T-helper 9 cell (primary cell): Measurements from ENCODE around the gene SBK2.
"Not testable (repeated sequence)": the region's sequence is repeated elsewhere in the genome, so short reads cannot be mapped to it uniquely, and the experiment has no call there.

Experiments used
- DNase-seq: peaks from one replicate; pipeline ENCODE4 v3.0.0-alpha.2; 2020

The SBK2 gene

DNA sequence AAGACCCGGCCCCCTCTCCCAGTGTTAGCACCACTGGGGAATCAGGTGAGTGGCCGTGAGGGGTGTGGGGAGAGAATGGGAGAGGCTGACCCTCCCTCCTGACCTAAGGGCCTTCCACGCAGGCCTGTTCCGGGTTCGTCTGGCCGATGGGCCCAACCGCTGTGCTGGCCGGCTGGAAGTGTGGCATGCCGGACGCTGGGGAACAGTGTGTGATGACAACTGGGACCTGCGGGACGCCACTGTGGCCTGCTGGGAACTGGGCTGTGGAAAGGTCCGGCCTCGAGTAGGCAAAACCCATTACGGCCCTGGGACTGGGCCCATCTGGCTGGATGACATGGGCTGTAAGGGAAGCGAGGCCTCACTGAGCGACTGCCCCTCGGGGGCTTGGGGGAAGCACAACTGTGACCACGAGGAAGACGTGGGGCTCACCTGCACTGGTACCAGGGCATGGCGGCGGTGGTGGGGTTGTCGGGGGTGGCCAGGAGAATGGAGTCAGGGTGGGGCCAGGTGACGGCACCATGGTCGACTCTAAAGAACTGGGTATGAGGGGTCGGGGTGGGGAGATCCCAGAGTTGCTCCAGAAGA lies 36.5 kb downstream of the SBK2 start:
- DNase-seq: no peak

DNA sequence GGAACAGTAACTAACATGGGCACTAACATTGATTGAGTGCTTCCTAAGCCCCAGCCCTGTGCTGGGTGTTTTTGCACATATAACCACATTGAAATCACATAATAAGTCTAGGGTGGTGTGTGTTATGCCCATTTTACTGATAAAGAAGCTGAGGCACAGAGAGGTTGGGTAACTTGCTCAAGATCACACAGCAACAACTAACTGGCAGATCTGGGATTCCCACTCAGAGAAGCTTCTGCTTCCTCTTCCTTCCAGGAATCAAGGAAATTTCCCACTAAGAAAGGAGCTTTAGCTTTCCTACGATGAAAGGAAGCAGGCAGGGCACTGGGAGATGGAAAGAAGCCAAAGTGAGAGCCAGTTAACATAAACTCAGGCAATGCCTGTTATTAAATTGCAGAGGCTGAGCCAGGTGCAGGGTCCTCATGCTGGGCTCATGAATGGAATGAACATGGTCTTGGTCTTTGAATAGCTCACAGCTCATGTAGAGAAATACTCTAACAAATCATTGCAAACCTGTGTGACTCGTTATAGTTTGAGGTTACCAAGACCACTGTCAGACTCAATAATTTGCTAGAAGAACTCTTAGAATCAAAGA lies 38.6 kb downstream of the SBK2 start:
- DNase-seq: no peak

DNA sequence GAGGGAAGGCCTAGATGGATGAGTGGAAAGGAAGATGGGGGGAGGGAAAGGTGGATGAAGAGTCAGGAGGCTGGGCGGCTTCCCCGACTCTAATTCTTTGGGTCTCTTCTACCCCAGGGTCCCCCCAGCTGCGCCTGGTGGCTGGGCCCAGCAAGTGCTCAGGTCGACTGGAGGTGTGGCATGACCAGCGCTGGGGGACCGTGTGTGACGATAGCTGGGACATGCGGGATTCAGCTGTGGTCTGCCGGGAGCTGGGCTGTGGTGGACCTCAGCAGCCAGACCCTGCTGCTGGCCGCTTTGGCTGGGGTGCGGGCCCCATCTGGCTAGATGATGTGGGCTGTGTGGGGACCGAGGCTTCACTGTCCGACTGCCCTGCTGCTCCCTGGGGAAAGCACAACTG lies 39.2 kb downstream of the SBK2 start:
- no peak for DNase-seq

DNA sequence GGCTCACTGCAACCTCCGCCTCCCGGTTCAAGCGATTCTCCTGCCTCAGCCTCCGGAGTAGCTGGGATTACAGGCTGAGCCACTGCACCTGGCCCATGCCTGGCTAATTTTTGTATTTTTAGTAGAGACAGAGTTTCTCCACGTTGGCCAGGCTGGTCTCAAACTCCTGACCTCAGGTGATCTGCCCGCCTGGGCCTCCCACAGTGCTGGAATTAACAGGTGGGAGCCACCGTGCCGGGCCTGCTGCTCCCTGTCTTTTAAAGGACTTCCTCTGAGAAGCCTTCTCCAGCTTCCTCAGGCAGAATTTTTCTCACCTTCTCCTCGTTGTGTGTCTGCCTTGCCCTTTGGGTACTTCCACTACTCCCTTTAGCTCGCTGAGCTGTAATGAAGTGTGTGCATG lies 40.1 kb downstream of the SBK2 start:
- DNase-seq: not testable (repeated sequence)

DNA sequence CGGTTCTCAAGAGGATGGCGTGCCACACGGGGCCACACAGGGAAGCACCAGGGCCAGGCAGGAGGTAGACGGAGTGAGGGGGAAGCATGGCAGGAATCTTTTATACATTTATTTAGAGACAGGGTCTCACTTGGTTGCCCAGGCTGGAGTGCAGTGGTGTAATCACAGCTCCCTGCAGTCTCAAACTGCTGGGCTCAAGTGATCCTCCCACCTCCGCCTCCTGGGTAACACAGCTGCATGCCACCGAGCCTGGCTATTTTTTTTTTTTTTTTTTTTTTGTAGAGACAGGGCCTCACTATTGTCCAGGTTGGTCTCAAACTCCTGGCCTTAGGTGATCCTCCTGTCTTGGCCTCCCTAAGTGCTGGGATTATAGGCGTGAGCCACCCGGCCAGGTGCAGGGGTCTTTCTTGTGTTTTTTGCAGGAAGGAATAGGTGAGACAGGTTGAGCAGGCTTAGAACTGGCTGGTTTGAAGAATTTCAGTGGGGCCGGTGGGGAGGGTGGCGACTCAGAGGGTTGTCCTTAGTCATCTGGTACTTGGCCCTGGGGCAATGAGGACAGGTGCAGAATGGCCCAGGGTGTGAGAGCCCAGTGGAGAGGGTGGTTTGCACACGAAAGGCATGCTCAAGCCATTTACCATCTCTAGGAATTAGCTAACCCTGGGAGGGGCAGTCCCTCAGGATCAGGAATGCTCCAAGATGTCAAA lies 41.1 kb downstream of the SBK2 start:
- DNase-seq: no peak

DNA sequence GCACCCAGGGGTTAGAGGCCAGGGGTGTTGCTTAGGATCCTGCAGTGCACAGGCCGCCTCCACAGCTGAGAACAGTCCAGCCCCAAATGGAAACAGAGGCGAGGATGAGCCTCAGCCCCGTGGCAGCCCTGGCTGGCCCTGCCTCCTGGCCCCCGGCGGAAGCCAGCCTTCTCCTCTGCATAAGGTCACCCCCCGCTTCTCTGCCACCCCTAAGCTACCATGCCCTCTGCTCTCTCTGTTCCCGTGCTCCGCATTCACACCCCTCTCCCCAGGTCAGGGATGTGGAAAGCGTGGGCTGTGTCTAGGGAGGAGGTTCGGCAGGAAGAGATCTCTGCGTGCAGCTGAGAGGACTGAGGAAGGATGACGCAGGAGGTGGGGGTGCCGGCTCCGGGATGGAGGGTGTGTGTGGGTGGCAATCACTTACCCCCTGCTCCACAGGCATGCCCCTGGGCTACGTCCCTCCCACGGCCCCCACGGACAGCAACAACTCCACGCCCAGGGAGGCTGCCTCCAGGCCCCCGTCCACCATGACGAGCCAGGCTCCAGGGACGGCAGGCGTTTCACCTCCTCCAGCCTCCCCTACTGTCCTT lies 42.7 kb downstream of the SBK2 start:
- DNase-seq: no peak

DNA sequence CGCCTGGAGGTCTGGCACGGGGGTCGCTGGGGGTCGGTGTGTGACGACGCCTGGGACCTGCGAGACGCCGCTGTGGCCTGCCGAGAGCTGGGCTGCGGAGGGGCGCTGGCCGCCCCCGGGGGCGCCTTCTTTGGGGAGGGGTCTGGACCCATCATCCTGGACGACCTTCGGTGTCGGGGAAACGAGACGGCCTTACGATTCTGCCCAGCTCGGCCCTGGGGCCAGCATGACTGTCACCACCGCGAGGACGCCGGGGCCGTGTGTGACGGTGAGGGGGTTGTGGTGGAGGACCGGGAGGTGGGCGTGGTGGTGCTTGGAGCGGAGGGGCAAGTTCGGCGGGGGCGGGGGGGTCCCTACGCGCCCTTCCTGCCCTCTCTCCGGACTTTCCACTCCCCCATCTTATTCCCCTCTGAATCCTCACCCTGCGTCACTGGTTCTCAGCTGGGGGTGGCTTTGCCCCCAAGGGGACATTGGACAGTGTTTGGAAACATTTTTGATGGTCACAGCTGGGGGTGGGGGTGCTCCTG lies 43.2 kb downstream of the SBK2 start:
- DNase-seq: no peak

DNA sequence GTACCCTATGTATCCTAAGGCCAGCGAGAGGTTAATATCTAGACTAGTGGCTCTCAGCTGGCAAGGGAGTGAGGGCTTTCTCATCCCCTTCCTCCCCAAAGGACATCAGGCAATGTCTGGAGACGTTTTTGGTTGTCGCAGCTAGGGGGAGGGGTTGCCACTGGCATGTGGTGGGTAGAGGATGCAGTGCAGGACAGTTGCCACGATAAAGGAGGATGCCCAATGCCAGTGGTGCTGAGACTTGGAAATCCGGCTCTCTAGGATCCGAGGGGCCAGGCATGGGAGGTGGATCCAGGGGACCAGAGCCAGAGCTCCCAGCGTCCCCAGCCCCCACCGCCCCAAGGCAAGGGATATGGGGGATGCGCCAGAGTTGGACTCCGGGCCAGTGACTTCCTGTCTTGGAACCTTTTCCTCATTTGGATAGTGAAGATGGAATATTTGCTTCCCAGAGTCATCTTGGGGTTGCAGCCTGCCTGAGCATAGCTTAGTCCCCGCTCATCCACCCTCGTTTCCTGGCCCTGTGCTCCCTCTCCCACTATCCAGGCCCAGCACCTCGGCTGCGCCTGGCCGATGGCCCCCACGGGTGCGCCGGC lies 43.8 kb downstream of the SBK2 start:
- DNase-seq: no peak

DNA sequence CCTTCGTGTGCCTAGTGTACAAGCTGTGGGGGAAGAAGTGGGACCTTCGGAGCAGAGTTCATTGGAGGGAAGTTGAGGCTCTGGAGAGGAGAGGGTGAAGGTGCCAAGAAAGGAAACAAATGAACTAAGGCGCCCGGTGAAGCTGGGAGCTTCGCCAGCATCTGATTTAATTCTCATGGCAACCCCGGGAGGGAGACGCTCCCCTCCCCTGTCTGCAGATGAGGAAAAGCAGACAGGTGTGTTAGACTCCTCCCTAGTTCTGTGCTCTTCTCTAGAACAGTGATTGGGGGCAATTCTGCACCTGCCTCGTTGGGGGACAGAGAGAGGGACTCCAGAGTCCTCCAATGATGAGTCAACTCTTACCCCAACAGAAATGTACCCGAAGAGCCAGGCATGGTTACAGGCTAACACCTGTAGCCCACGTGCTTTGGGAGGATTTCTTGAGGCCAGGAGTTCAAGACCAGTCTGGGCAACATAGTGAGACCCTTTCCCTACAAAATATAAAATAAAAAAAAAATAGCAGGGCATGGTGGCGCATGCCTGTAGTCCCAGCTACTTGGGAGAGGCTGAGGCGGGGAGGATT lies 44.5 kb downstream of the SBK2 start:
- no peak for DNase-seq

DNA sequence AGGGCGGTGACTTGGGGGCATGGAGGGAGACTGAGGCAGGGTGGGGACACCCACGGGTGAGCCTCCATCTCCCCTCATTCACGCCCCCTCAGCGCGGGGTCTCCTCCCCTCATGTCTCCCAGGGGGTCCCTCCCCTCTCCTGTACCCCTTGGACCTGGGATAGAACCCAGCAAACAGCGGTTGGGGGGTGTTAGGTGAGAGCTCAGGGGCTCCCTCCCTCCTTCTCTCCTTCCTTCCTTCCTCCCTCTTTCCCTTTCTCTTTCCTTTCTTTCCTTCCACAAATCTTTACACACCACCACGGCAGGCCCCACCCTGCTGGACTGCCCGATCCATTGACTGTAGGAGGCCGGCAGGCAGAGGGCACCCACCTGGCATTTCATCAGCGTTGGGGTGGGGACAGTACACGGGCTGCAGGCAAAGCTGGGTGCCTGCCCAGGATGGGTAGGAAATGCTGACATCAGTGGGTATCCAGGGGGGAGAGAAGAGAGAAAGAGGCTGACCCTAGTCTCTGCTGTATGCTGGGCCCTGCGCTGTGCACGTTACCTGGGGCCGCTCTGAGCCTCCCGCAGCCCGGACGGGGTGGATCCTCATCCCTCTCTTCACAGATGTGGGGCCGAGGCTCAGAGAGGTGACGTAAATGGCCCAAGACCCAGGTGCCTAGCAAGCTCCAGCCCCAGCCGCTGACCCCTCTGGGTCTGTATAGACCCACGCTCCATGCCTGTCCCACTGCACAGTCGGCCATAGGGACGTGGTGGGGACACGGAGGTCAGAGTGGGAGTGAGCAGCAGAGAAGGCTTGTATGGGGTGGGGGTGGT lies 45.2 kb downstream of the SBK2 start:
- no peak for DNase-seq

DNA sequence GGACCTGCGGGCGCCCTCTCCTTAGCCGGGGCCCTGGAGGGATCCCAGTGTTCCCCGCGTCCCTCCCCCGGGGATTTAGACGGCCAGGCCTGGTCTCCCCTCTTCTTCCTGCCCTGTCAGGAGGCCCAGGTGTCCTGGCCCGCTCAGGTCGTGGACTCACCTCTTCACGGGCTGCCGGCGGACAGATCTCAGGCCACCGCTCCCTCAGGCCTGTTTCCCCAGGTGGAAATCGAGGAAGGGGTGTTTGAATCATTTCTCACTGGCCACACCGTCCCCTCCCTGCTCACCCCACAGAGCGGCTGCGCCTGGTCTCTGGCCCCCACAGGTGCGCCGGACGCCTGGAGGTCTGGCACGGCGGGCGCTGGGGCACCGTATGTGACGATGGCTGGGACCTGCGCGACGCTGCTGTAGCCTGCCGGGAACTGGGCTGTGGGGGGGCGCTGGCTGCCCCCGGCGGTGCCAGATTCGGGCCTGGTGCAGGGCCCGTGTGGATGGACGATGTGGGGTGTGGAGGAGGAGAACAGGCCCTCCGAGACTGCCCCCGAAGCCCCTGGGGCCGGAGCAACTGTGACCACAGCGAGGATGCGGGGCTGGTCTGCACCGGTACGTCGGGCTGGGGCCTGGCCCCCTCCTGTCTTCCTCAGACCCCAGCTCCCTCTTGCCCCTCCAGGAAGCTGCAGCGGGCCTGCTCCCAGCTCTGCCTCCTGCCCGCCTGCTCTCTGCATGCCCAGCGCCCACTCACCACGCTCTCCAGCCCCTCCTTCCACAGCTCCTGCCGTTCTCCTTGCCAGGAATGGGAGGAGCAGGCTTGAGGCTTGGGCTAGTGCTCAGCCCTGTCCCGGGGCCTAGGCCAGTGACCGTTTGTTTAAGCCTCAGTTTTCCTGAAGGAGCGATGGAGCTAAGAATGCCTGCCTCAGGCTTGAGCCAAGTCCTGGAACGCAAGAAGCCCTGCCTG lies 46.2 kb downstream of the SBK2 start:
- DNase-seq: no peak

DNA sequence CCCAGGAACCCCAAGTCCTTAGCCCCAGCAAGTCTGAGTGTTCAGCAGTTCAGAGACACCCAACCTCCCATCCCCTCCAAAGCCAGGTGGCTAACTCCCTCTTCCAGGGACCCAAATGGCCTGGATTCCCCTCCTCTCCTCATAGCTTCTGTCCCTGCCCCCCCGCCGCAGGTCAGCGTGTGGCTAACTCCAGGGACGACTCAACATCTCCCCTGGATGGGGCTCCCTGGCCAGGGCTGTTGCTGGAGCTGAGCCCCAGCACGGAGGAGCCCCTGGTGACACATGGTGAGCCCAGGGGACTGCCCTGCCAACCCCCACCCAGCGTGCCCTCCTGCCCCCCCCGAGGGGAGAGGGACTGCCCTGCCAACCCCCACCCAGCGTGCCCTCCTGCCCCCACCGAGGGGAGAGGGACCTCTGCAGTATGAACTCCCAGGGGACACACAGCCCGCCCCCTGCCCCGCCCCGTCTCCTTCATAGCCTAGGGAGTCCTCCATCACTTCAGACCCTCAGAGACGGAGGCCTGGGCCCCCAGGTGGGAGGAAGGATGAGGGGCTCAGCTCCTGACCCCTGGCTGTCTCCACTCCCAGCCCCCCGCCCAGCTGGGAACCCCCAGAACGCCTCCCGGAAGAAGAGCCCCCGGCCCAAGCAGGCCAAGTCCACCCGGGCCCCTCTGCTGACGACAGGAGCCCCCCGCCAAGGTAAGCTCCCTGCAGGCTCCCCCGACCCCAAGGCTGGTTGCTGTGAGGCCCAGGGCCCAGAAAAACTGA lies 47.0 kb downstream of the SBK2 start:
- no peak for DNase-seq

DNA sequence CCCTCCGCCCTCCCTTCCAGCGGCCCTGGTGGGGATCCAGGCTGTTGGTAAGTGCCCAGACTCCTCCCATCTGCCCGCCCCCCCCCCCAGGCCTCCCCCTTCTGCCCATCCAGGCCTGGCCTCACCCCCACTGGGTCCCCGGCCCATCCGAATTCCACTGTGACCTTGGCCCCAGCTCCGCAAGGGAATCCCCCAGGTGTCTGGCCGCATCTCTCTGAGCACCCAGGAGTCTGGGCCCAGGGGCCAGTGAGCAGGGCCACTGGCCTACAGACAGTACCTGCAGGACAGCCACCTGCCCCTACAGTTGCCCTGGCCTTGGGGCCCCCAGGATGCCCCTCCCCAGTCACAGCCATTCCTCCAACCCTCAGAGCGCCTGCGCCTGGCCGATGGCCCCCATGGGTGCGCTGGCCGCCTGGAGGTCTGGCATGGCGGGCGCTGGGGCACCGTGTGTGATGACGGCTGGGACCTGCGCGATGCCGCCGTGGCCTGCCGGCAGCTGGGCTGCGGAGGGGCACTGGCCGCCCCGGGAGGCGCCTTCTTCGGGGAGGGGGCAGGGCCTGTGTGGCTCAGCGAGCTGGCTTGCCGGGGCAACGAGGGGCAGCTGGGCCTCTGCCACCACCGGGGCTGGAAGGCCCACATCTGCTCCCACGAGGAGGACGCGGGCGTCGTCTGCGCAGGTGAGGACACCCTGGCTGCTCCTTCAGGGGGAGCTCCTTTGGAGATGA lies 47.8 kb downstream of the SBK2 start:
- DNase-seq: no peak

DNA sequence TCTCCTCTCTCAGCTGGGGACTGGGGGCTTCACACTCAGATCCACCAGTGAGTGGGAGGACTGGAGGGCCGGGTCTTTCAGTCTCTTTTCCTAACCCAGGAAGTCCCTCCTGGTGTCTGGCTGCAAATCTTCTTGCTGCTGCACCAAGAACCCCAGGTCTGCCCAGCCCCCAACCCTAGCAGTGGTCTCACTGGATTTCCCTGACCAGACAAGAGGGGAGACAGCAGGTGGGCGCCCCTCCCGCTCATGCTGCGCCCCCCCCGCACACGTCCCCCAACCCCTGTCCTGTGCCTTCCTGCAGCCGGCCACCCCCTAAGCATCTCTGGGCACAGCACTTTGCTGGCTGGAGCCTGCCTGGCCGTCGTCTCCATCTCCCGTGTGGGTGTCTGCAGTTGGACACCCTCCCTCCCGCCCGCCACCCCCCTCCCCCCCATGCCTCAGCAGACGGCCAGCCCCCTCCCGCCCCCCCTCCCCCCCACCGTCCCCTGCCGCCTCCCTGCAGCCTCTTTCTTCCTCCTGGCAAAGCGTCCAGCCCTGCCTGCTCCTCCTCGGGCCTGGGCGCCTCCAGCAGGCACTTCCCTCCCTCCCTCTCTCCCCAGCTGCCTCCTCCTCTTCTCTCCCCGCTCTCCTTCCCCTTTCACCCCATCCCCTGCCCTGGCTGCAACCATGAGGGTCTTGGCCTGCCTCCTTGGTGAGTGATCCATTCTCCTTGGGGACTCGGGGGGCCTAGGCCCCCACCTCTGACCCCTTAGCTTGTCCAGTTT lies 48.8 kb downstream of the SBK2 start, which contains the start of gene SSC5D:
Gene SSC5D (plus strand): TSS at position 513 of the 764 bp plus-strand sequence. CDS start 154 bp downstream, at position 667.
- DNase-seq: no peak

DNA sequence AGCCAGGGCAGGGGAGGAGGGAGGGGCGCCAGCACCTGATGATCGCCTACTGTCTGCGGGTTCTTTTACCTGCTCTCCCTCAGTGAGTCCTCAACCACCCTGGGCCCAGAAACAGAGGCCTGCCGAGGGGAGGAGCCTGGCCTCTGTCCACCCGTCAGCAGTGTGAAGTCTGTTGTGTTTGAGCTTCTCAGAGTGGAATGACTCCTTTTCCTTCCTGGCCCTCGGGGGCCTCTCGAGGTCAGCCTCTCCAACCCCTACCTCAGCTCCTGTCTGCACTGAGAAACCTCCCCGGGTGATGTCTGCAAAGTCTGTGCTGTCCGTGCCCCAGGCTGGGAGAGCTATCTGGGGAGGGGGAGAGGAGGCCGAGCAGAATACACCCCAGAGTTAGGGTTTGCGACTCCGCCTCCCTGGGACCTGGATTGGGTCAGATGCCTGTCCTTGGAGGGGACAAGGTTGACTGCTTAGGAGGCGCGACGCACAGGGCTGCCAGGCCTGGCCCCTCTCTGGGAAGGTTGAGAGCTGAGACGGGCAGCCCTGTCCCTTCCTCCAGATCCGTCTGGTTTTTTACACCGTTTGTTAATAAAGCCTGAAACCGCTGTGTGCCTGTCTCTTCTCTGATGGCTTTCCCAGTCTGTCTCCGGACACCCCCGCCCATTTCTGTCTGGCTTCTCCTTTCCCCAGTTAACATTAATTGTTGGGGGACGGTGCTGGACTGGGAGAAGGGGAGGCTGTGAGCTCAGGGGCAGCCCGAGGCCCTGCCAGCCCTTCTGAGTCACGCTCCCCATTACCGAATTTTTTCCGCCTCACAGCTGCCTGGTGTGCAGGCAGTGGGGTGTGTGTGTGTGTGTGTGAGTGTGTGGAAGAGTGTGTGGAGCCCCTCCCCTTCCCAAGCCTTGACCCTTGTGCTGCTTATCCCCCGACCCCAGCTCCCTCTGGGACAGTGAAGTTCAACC lies 49.7 kb downstream of the SBK2 start:
- no peak for DNase-seq

DNA sequence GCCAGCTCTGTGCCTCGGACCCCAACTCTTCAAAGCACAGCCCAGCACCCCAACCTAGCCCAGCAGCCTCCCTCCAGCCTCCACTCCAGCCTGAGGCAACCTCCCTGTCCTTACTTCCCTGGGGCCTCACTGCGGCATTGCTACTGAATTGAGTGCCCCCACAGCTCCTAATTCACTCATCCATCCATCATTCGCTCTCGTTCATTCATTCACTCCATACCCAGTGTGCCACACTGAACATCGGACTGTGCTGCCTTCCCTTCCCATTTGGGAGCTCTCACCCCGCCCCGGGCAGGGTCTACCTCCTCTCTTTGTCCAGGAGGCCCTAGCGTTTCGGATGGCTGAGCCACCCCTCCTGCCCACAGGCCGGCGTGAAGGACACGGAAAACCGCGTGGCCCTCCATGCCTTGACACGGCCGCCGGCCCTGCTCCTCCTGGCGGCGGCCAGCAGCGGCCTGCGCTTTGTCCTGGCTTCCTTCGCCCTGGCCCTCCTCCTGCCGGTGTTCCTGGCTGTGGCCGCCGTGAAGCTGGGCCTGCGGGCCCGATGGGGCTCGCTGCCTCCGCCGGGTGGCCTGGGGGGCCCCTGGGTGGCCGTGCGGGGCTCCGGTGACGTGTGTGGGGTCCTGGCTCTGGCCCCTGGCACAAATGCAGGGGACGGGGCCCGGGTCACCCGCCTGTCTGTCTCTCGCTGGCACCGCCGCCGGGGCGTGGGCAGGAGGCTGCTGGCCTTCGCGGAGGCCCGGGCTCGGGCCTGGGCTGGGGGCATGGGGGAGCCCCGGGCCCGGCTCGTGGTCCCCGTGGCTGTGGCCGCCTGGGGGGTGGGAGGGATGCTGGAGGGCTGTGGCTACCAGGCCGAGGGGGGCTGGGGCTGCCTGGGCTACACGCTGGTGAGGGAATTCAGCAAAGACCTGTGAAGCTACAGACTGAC lies 50.6 kb downstream of the SBK2 start:
- DNase-seq: no peak
